ENCODE data around the gene CDCP1.

DNA sequence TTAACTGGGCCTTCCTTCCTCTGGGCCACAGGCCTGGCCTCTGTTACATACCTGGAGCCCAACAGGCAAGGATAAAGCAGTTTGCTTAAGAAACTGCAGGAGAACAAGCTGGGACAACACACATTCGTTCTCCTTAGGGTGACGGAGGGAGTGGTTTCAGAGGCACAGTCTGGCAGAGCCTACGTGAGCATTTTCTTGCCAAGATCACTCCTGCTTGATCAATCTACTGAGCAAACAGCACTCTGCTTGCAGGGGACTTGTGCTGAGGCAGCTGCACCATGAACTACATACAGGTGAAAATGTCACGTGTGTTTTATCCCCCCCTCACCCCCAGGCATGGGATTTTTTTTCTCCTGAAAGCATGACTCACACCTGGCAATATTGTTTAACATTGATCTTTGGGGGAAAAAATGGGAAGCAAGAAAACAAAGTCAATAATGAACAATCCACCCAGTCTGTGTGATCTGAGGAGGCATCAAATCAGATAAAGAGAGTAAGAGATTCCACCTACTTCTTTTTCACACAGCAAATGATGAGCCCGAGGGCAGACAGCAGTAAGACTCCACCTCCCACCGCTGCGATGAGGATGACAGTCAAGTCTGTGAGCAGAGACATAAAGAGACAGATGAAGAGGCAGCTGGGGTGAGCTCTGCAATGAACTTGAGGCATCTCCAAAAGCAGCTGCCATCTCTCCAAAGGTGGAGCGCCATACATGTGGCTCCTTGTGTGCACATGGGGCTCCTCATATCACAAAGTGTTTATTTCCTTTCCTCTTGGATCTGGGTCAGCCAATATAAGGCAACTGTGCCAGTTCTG is 57.4 kb downstream of the CDCP1 start:
- no peak for TF ChIP-seq EZH2 (IDR thresholded peaks at IDR 0.05; ENCODE audit: borderline replicate concordance, low read depth, low read length, poor library complexity, severe bottlenecking)
- TF ChIP-seq, protein P1, sequence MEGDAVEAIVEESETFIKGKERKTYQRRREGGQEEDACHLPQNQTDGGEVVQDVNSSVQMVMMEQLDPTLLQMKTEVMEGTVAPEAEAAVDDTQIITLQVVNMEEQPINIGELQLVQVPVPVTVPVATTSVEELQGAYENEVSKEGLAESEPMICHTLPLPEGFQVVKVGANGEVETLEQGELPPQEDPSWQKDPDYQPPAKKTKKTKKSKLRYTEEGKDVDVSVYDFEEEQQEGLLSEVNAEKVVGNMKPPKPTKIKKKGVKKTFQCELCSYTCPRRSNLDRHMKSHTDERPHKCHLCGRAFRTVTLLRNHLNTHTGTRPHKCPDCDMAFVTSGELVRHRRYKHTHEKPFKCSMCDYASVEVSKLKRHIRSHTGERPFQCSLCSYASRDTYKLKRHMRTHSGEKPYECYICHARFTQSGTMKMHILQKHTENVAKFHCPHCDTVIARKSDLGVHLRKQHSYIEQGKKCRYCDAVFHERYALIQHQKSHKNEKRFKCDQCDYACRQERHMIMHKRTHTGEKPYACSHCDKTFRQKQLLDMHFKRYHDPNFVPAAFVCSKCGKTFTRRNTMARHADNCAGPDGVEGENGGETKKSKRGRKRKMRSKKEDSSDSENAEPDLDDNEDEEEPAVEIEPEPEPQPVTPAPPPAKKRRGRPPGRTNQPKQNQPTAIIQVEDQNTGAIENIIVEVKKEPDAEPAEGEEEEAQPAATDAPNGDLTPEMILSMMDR (conservative IDR thresholded peaks at IDR 0.05; ENCODE audit: low read depth, low read length): no peak
